Left ventricle myocardium inferior (tissue), 1 donor: ENCODE measurements around the gene LEMD1. TPM values are rescaled to one million over a fixed set of nuclear protein-coding genes. Genes with fewer than 3 reads are reported as not detected.

Experiments
- DNase-seq: peaks from one replicate; pipeline ENCODE4 v3.0.0-alpha.2; 2020
- H3K27ac ChIP-seq: fragments of 200-600 bp; replicated peaks from 2 replicates; pipeline ENCODE4 v1.8.0; 2021
- H3K27me3 ChIP-seq: fragments of 200-600 bp; 2 replicates; pipeline ENCODE4 v1.8.0; 2021; ENCODE audit warnings: low read depth
- H3K36me3 ChIP-seq: fragments of 200-600 bp; 2 replicates; pipeline ENCODE4 v1.8.0; 2021
- H3K4me1 ChIP-seq: fragments of 200-600 bp; 2 replicates; pipeline ENCODE4 v1.8.0; 2021
- H3K4me3 ChIP-seq: fragments of 200-600 bp; 2 replicates; pipeline ENCODE4 v1.8.0; 2021; ENCODE audit warnings: mild to moderate bottlenecking, moderate library complexity
- H3K9me3 ChIP-seq: fragments of 200-600 bp; replicated peaks from 2 replicates; pipeline ENCODE4 v1.8.0; 2021
- intact Hi-C: fragments of 100-400 bp; cut with micrococcal nuclease; formaldehyde crosslinking; loops from one replicate; pipeline ENCODE4 v1.11.0; 2022
- total RNA-seq: library from RNA; stranded (reverse); fragmentation: NEBNext Ultra II Directional; extraction: Animal tissue kit (Norgen Biotek cat#: 25700); gene quantifications from one replicate; pipeline ENCODE4 v1.2.1, GENCODE V29; 2021
- TF ChIP-seq, protein P1 (sequence below): fragments of 200-600 bp; IDR thresholded peaks from 2 replicates; pipeline ENCODE4 v1.8.0; 2021; ENCODE audit warnings: antibody characterized with exemption, mild to moderate bottlenecking, borderline replicate concordance
- donor health status: DM: no; HTN: yes; CAD: no; lungs with severe emphysema.

Gene LEMD1
- total RNA-seq, 1 donor from 2014 or later, result not detected

DNA sequence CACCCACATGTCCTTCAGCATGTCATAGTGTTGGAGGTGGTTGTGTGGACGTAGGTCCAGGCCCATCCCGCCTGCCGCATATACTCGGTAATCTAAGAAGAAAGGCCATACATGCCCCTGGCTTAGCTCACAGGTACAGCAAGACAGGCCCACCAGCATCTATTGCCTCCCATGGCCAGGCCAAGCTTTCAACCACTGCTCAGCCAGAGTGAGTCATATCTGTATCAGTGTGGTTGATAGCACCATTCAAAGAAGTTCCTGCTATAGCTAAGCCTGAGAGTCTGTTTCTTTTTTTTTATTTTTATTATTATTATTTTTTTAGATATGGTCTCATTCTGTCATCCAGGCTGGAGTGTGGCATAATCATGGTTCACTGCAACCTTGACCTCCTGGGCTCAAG is 82.1 kb downstream of the LEMD1 start:
- intact Hi-C loops, result no loop called here
- H3K4me3 ChIP-seq, result no peak overlapping the region
- H3K9me3 ChIP-seq, result no peaks in the 10 kb centered on the region

DNA sequence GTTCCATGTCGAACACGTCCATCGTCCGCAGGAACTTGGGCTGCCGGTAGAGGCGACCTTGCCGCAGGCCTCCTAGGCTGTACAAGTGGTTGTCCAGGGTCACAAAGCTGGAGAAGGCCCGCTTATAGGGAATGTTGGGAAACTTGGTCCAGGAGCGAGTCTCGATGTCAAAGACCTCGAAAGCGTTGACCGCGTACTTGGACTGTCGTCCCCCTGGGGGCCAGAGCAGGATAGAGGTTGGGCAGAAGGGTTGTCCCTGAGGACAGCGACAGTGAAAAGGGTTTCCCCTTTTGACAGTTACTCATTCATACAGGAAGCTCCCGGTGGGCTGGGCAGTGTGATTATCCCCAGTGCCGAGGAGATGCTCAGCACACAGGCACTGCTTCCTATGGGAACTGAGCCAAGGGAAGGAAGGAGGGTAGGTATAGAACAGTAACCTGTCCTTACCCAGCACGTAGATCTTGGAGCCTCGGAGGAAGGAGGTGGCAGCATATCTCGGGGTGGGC is 82.6 kb downstream of the LEMD1 start:
- intact Hi-C loops, result no loop called here
- no peaks in the 10 kb centered on the region for H3K9me3 ChIP-seq
- H3K4me1 ChIP-seq, result peaks cover 11% of the 10 kb centered on the region

More for the DNA sequence above, 82.1 kb downstream of the LEMD1 start:
- H3K27me3 ChIP-seq, result peaks cover 44% of the 10 kb centered on the region
- DNase-seq, result no peak
- TF ChIP-seq, protein P1, sequence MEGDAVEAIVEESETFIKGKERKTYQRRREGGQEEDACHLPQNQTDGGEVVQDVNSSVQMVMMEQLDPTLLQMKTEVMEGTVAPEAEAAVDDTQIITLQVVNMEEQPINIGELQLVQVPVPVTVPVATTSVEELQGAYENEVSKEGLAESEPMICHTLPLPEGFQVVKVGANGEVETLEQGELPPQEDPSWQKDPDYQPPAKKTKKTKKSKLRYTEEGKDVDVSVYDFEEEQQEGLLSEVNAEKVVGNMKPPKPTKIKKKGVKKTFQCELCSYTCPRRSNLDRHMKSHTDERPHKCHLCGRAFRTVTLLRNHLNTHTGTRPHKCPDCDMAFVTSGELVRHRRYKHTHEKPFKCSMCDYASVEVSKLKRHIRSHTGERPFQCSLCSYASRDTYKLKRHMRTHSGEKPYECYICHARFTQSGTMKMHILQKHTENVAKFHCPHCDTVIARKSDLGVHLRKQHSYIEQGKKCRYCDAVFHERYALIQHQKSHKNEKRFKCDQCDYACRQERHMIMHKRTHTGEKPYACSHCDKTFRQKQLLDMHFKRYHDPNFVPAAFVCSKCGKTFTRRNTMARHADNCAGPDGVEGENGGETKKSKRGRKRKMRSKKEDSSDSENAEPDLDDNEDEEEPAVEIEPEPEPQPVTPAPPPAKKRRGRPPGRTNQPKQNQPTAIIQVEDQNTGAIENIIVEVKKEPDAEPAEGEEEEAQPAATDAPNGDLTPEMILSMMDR, result no peak
- H3K27ac ChIP-seq, result no peak overlapping the region
- peaks cover 14% of the 10 kb centered on the region for H3K4me1 ChIP-seq
- H3K36me3 ChIP-seq, result no peaks in the 10 kb centered on the region

DNA sequence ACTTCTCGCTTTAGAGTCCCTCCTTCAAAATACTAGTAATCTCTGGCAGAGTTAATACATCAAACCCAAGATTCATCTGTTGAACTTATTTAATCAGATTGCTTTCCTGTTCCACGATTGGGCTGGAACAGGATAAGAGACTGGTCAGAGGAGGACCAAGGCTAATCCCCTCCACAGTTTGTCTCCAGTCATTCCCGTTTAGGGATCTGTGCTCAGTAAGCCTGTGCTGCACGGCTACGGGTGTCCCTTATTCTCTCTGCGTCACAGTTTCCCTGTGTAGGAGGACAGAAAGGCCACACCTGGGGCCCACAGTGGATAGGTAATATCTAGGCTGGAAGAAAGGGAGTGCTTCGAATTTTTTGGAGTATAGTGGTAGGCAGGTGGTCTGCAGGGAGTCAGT is 83.8 kb downstream of the LEMD1 start:
- TF ChIP-seq, protein P1, result no peak
- Histone ChIP-seq H3K27ac (no peak overlapping the region), H3K27me3 (peaks cover 27% of the 10 kb centered on the region), H3K36me3 (no peaks in the 10 kb centered on the region), H3K9me3 (no peaks in the 10 kb centered on the region), H3K4me3 (no peak overlapping the region), H3K4me1 (no peaks in the 10 kb centered on the region)
- intact Hi-C loops, result no loop called here
- DNase-seq, result no peak

More for the DNA sequence above, 82.6 kb downstream of the LEMD1 start:
- Histone ChIP-seq H3K27ac (no peak overlapping the region), H3K4me3 (no peak overlapping the region), H3K27me3 (peaks cover 40% of the 10 kb centered on the region), H3K36me3 (no peaks in the 10 kb centered on the region)
- TF ChIP-seq, protein P1, result no peak
- no peak for DNase-seq

DNA sequence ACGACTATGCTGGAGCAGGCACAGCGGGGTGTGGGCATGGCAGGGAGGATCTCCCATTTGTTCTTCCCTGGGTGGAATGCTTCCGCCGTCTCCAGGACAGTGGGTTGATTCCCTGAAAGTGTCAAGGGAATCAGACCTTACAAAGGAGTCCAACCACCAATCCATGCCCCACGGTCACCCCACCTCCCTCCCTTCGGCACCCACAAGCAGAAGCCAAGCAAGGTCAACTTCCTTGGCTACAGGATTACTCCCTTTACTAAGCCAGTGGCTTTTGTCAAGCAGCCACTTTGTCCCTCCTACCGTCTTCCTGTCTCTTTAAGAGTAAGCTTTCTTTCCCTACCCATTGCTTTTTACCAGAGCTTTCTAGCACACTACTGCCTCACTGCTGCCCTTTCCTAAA is 84.4 kb downstream of the LEMD1 start:
- Histone ChIP-seq H3K27ac (no peak overlapping the region), H3K27me3 (peaks cover 22% of the 10 kb centered on the region), H3K9me3 (no peaks in the 10 kb centered on the region), H3K36me3 (no peaks in the 10 kb centered on the region), H3K4me3 (no peak overlapping the region), H3K4me1 (no peaks in the 10 kb centered on the region)
- intact Hi-C loops, result no loop called here
- TF ChIP-seq, protein P1, result no peak
- DNase-seq, result no peak

DNA sequence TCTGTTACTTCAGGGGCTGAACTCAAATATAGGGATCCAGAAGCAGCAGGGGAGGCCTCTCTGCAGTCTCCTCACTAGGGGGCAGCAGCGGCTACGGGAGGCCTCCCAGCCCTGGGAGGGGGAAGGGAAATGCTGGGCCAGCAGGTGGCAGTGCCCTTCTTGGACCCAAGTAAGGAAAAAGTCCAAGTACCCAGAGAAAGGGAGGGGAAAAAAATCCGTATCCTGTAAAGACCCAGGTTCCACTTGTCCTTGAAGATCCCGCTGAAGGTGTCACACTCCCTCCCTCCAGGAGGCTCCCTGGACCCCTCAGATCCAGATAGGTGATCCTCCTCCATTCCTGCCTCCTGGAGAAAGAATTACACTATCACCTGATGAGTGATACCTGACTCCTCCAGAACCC is 86.2 kb downstream of the LEMD1 start:
- Histone ChIP-seq H3K27me3 (peaks cover 18% of the 10 kb centered on the region), H3K4me3 (no peak overlapping the region), H3K9me3 (no peaks in the 10 kb centered on the region), H3K36me3 (no peaks in the 10 kb centered on the region), H3K27ac (no peak overlapping the region), H3K4me1 (no peaks in the 10 kb centered on the region)
- TF ChIP-seq, protein P1, result peak; percentile 87
- DNase-seq, result peak; percentile 63
- intact Hi-C loops, result no loop called here
